Measurements from ENCODE around the gene UBE2D3. TPM values are rescaled to one million over a fixed set of nuclear protein-coding genes. Genes with fewer than 3 reads are reported as not detected.

The UBE2D3 gene
- total RNA-seq, 1 donor from 2014 or later: 340 TPM

- Histone ChIP-seq H3K4me3 (ENCODE audit: insufficient read depth, low read depth, low read length) (no peak overlapping the region), H4K20me1 (ENCODE audit: insufficient read depth, low read length) (no peaks in the 10 kb centered on the region), H3K36me3 (ENCODE audit: insufficient read depth, low read length) (no peaks in the 10 kb centered on the region), H3K9me3 (ENCODE audit: insufficient read depth, low read depth, low read length) (no peaks in the 10 kb centered on the region), H3K4me2 (ENCODE audit: low read length) (no peak overlapping the region), H3K9ac (ENCODE audit: low read length) (no peak overlapping the region), H2AFZ (ENCODE audit: low read depth, low read length) (no peak overlapping the region), H3K4me1 (ENCODE audit: insufficient read depth, low read length) (no peaks in the 10 kb centered on the region), H3K79me2 (ENCODE audit: insufficient read depth, low read length) (no peaks in the 10 kb centered on the region), H3K27ac (ENCODE audit: low read depth, low read length) (no peak overlapping the region), H3K27me3 (ENCODE audit: insufficient read depth, low read length) (no peaks in the 10 kb centered on the region)
- TF ChIP-seq EZH2 (IDR thresholded peaks at IDR 0.05; ENCODE audit: insufficient read depth, low read length) (no peak), CTCF (IDR thresholded peaks at IDR 0.05; ENCODE audit: insufficient read depth, low read depth, low read length) (no peak)
- Mint-ChIP-seq H3K9me3 (ENCODE audit: unreplicated experiment) (no peaks in the 10 kb centered on the region), H3K27me3 (ENCODE audit: low read depth, unreplicated experiment) (no peaks in the 10 kb centered on the region), H3K4me1 (ENCODE audit: low read depth, unreplicated experiment) (no peaks in the 10 kb centered on the region), H3K36me3 (ENCODE audit: low read depth, unreplicated experiment) (no peaks in the 10 kb centered on the region), H3K4me3 (ENCODE audit: unreplicated experiment) (no peak overlapping the region), H3K27ac (ENCODE audit: unreplicated experiment) (no peak overlapping the region)
- FAIRE-seq (no peak), DNase-seq (ENCODE audit: low read depth) (no peak)
These were observed 20.3 kb upstream of the UBE2D3 start for GRCh38 chr4:102847687-102848086.

GRCh38 chr4:102843938-102844337 lies 16.6 kb upstream of the UBE2D3 start:
- Histone ChIP-seq H3K4me1 (ENCODE audit: insufficient read depth, low read length) (no peaks in the 10 kb centered on the region), H3K9ac (ENCODE audit: low read length) (no peak overlapping the region), H3K27ac (ENCODE audit: low read depth, low read length) (no peak overlapping the region), H3K4me3 (ENCODE audit: insufficient read depth, low read depth, low read length) (no peak overlapping the region), H3K27me3 (ENCODE audit: insufficient read depth, low read length) (no peaks in the 10 kb centered on the region), H4K20me1 (ENCODE audit: insufficient read depth, low read length) (no peaks in the 10 kb centered on the region), H2AFZ (ENCODE audit: low read depth, low read length) (no peak overlapping the region), H3K9me3 (ENCODE audit: insufficient read depth, low read depth, low read length) (no peaks in the 10 kb centered on the region), H3K79me2 (ENCODE audit: insufficient read depth, low read length) (no peaks in the 10 kb centered on the region), H3K4me2 (ENCODE audit: low read length) (no peak overlapping the region), H3K36me3 (ENCODE audit: insufficient read depth, low read length) (no peaks in the 10 kb centered on the region)
- no peaks in the 10 kb centered on the region for H3K27me3 Mint-ChIP-seq (ENCODE audit: low read depth, unreplicated experiment)
- H3K4me3 Mint-ChIP-seq (ENCODE audit: unreplicated experiment): no peak overlapping the region
- H3K4me1 Mint-ChIP-seq (ENCODE audit: low read depth, unreplicated experiment): no peaks in the 10 kb centered on the region
- TF ChIP-seq EZH2 (IDR thresholded peaks at IDR 0.05; ENCODE audit: insufficient read depth, low read length) (no peak), CTCF (IDR thresholded peaks at IDR 0.05; ENCODE audit: insufficient read depth, low read depth, low read length) (no peak)
- H3K27ac Mint-ChIP-seq (ENCODE audit: unreplicated experiment): no peak overlapping the region
- no peak for DNase-seq (ENCODE audit: low read depth)
- no peaks in the 10 kb centered on the region for H3K36me3 Mint-ChIP-seq (ENCODE audit: low read depth, unreplicated experiment)
- peak; percentile 54 for FAIRE-seq
- H3K9me3 Mint-ChIP-seq (ENCODE audit: unreplicated experiment): no peaks in the 10 kb centered on the region

- Mint-ChIP-seq H3K4me1 (ENCODE audit: low read depth, unreplicated experiment) (no peaks in the 10 kb centered on the region), H3K36me3 (ENCODE audit: low read depth, unreplicated experiment) (no peaks in the 10 kb centered on the region), H3K27ac (ENCODE audit: unreplicated experiment) (no peak overlapping the region), H3K27me3 (ENCODE audit: low read depth, unreplicated experiment) (no peaks in the 10 kb centered on the region), H3K9me3 (ENCODE audit: unreplicated experiment) (no peaks in the 10 kb centered on the region), H3K4me3 (ENCODE audit: unreplicated experiment) (no peak overlapping the region)
- H3K4me3 ChIP-seq (ENCODE audit: insufficient read depth, low read depth, low read length): no peak overlapping the region
- H3K9ac ChIP-seq (ENCODE audit: low read length): no peak overlapping the region
- no peak overlapping the region for H3K27ac ChIP-seq (ENCODE audit: low read depth, low read length)
- TF ChIP-seq CTCF (IDR thresholded peaks at IDR 0.05; ENCODE audit: insufficient read depth, low read depth, low read length) (no peak), EZH2 (IDR thresholded peaks at IDR 0.05; ENCODE audit: insufficient read depth, low read length) (no peak)
- no peaks in the 10 kb centered on the region for H3K4me1 ChIP-seq (ENCODE audit: insufficient read depth, low read length)
- FAIRE-seq (no peak), DNase-seq (ENCODE audit: low read depth) (no peak)
- no peaks in the 10 kb centered on the region for H3K9me3 ChIP-seq (ENCODE audit: insufficient read depth, low read depth, low read length)
- no peak overlapping the region for H2AFZ ChIP-seq (ENCODE audit: low read depth, low read length)
- no peaks in the 10 kb centered on the region for H3K79me2 ChIP-seq (ENCODE audit: insufficient read depth, low read length)
- no peaks in the 10 kb centered on the region for H3K36me3 ChIP-seq (ENCODE audit: insufficient read depth, low read length)
- H3K4me2 ChIP-seq (ENCODE audit: low read length): no peak overlapping the region
- H3K27me3 ChIP-seq (ENCODE audit: insufficient read depth, low read length): no peaks in the 10 kb centered on the region
- H4K20me1 ChIP-seq (ENCODE audit: insufficient read depth, low read length): no peaks in the 10 kb centered on the region
These were observed 15.9 kb upstream of the UBE2D3 start for GRCh38 chr4:102843273-102843672.
